ENCODE measurements around the gene IL36G.

Gene IL36G

GRCh38 chr2:112962308-112963175 lies 15.3 kb upstream of the IL36G start:
- Histone ChIP-seq H3K4me3 (no peak overlapping the region), H3K27ac (no peak overlapping the region)

GRCh38 chr2:112967023-112967422 lies 10.8 kb upstream of the IL36G start:
- H3K4me3 ChIP-seq = no peak overlapping the region
- H3K27ac ChIP-seq = no peak overlapping the region

- Histone ChIP-seq H3K4me3 (no peak overlapping the region), H3K27ac (no peak overlapping the region)
Observed at GRCh38 chr2:112972423-112973086, 5.3 kb upstream of the IL36G start.

GRCh38 chr2:112973156-112973555 lies 4.7 kb upstream of the IL36G start:
- Histone ChIP-seq H3K27ac (no peak overlapping the region), H3K4me3 (no peak overlapping the region)

GRCh38 chr2:112979731-112980130 lies 1.9 kb downstream of the IL36G start:
- no peak overlapping the region for H3K4me3 ChIP-seq
- H3K27ac ChIP-seq = no peak overlapping the region

GRCh38 chr2:112980537-112980936 lies 2.7 kb downstream of the IL36G start:
- H3K4me3 ChIP-seq = no peak overlapping the region
- no peak overlapping the region for H3K27ac ChIP-seq

- H3K27ac ChIP-seq = no peak overlapping the region
- H3K4me3 ChIP-seq = no peak overlapping the region
Observed at GRCh38 chr2:112985090-112985489, 7.3 kb downstream of the IL36G start.

- Histone ChIP-seq H3K27ac (no peak overlapping the region), H3K4me3 (no peak overlapping the region)
Observed at GRCh38 chr2:112989611-112990010, 11.8 kb downstream of the IL36G start.

- Histone ChIP-seq H3K27ac (no peak overlapping the region), H3K4me3 (no peak overlapping the region)
Observed at GRCh38 chr2:112993831-112994230, 16.0 kb downstream of the IL36G start.

- Histone ChIP-seq H3K4me3 (no peak overlapping the region), H3K27ac (no peak overlapping the region)
Observed at GRCh38 chr2:112994648-112995047, 16.8 kb downstream of the IL36G start.

GRCh38 chr2:112995346-112995920 lies 17.6 kb downstream of the IL36G start:
- H3K27ac ChIP-seq = peak overlapping the region in 3 of 21 experiments; percentile 16 to 66 (median 43)

GRCh38 chr2:112996635-112997034 lies 18.8 kb downstream of the IL36G start:
- Histone ChIP-seq H3K4me3 (no peak overlapping the region), H3K27ac (no peak overlapping the region)

More at GRCh38 chr2:112995346-112995920, 17.6 kb downstream of the IL36G start:
- H3K4me3 ChIP-seq = no peak overlapping the region

GRCh38 chr2:112997151-112997550 lies 19.3 kb downstream of the IL36G start:
- H3K4me3 ChIP-seq = no peak overlapping the region

GRCh38 chr2:113000436-113000835 lies 22.6 kb downstream of the IL36G start:
- Histone ChIP-seq H3K27ac (no peak overlapping the region), H3K4me3 (no peak overlapping the region)

More at GRCh38 chr2:112997151-112997550, 19.3 kb downstream of the IL36G start:
- no peak overlapping the region for H3K27ac ChIP-seq

- Histone ChIP-seq H3K27ac (no peak overlapping the region), H3K4me3 (no peak overlapping the region)
Observed at GRCh38 chr2:113002677-113003076, 24.9 kb downstream of the IL36G start.

- no peak within 1 kb of the TSS for H3K4me3 ChIP-seq
- H3K27ac ChIP-seq = no peak within 1 kb of the TSS
Observed at GRCh38 chr2:113005030-113005509, 27.3 kb downstream of the IL36G start, which contains the start of gene IL36A. Gene IL36A, plus strand, starts transcription at chr2:113005459. Its CDS starts 413 bp downstream, at chr2:113005872.

GRCh38 chr2:113007250-113007649 lies 29.4 kb downstream of the IL36G start:
- no peak overlapping the region for H3K4me3 ChIP-seq
- H3K27ac ChIP-seq = no peak overlapping the region

- no peak overlapping the region for H3K4me3 ChIP-seq
- no peak overlapping the region for H3K27ac ChIP-seq
Observed at GRCh38 chr2:113009622-113010021, 31.8 kb downstream of the IL36G start.

GRCh38 chr2:113010088-113010487 lies 32.3 kb downstream of the IL36G start:
- H3K4me3 ChIP-seq = no peak overlapping the region
- no peak overlapping the region for H3K27ac ChIP-seq

- Histone ChIP-seq H3K27ac (no peak overlapping the region), H3K4me3 (no peak overlapping the region)
Observed at GRCh38 chr2:113011108-113011507, 33.3 kb downstream of the IL36G start.
